ENCODE data around the gene MYT1. TPM values are rescaled to one million over a fixed set of nuclear protein-coding genes. Genes with fewer than 3 reads are reported as not detected.

Gene MYT1
- total RNA-seq, 3 donors from 2014 or later (not counting 1 experiment from before 2014, with no cell fraction given): not detected

GRCh38 chr20:64255361-64256281 lies 91.4 kb downstream of the MYT1 start, which contains the start of gene PCMTD2:
PCMTD2 (plus strand) TSS chr20:64255748; CDS start chr20:64259966, 4,218 bp downstream.
- peak; percentile 87 to 89 (median 88) for ATAC-seq
- H3K4me3 ChIP-seq (ENCODE audit: low read length): peak within 1 kb of the TSS; percentile 75

DNA sequence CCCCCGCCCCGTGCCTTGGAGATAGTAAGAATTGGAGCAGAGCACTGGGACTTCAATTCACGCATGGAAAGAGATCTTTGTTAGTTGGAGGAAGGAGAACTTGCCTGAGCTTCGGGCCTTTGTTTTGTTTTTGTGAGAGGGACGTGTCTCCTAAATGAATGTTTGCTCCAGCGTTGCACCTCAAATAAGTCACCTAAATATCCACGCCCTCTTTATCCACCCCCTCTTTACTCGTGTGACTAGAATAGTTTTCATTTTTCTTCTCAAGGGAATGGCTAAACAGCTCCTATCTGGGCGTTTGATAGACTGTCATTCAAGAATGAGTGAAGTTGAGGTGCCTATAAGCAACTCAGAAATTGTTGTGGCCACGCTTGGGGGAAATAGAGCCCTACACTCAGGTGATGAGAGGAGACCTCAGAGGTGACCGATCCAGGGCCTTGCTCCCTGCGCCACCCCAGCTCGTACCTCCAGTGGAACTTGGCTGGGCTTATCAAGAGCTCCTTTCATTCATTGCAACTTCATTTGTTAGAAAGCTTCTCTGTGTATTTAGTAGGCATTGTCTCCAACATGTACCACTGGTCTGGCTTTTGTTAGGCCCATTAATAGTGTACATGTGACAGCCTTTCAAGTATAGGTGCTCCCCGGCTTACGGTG lies 92.2 kb downstream of the MYT1 start:
- DNase-seq: peak in 1 of 2 donors; percentile 34
- peak overlapping the region; percentile 75 for H3K4me3 ChIP-seq (ENCODE audit: low read length)
- no peaks in the 10 kb centered on the region for H3K27me3 ChIP-seq (ENCODE audit: control insufficient read depth, insufficient read depth, low read length)
- ATAC-seq: no peak
- peaks cover 3% of the 10 kb centered on the region for H3K36me3 ChIP-seq (ENCODE audit: control insufficient read depth, insufficient read depth, low read length)
- Mint-ChIP-seq H3K4me1 (peaks cover 58 to 59% of the 10 kb centered on the region in 2 donors), H3K4me3 (peak overlapping the region; percentile 95), H3K27ac (peak overlapping the region; percentile 87 to 96), H3K27me3 (ENCODE audit: low read depth in 2 of 2) (peaks cover 2 to 13% of the 10 kb centered on the region in 2 donors), H3K9me3 (no peaks in the 10 kb centered on the region), H3K36me3 (no peaks in the 10 kb centered on the region)
- H3K4me1 ChIP-seq (ENCODE audit: control insufficient read depth, insufficient read depth, low read length): peaks cover 26% of the 10 kb centered on the region
- no peak for TF ChIP-seq CTCF (IDR thresholded peaks at IDR 0.05)
- no peaks in the 10 kb centered on the region for H3K9me3 ChIP-seq (ENCODE audit: control insufficient read depth, insufficient read depth, low read length)
- WGBS (ENCODE audit: insufficient coverage): 45% methylated on average over 10 of the region's 15 CpGs
- peak overlapping the region; percentile 54 for H3K27ac ChIP-seq (ENCODE audit: low read length)
- intact Hi-C loops (cut with micrococcal nuclease): no loop called here

More at GRCh38 chr20:64255361-64256281, 91.4 kb downstream of the MYT1 start, which contains the start of gene PCMTD2:
- Histone ChIP-seq H3K27me3 (ENCODE audit: control insufficient read depth, insufficient read depth, low read length) (no peaks in the 10 kb centered on the region), H3K27ac (ENCODE audit: low read length) (peak within 1 kb of the TSS; percentile 57), H3K9me3 (ENCODE audit: control insufficient read depth, insufficient read depth, low read length) (no peaks in the 10 kb centered on the region), H3K36me3 (ENCODE audit: control insufficient read depth, insufficient read depth, low read length) (peaks cover 3% of the 10 kb centered on the region), H3K4me1 (ENCODE audit: control insufficient read depth, insufficient read depth, low read length) (peaks cover 21% of the 10 kb centered on the region)
- Mint-ChIP-seq H3K36me3 (no peaks in the 10 kb centered on the region), H3K27ac (peak within 1 kb of the TSS; percentile 87 to 96), H3K9me3 (no peaks in the 10 kb centered on the region), H3K27me3 (ENCODE audit: low read depth in 2 of 2) (peaks cover 4 to 21% of the 10 kb centered on the region in 2 donors), H3K4me1 (peaks cover 50 to 51% of the 10 kb centered on the region in 2 donors), H3K4me3 (peak within 1 kb of the TSS; percentile 95)
- peak; percentile 86 to 91 for DNase-seq
- under 1% methylated on average over 96 of the region's 96 CpGs for WGBS (ENCODE audit: insufficient coverage)
- TF ChIP-seq CTCF (IDR thresholded peaks at IDR 0.05): no peak
- intact Hi-C loops (cut with micrococcal nuclease): no loop called here

GRCh38 chr20:64257107-64257757 lies 93.0 kb downstream of the MYT1 start:
- H3K9me3 ChIP-seq (ENCODE audit: control insufficient read depth, insufficient read depth, low read length): no peaks in the 10 kb centered on the region
- H3K36me3 ChIP-seq (ENCODE audit: control insufficient read depth, insufficient read depth, low read length): peaks cover 3% of the 10 kb centered on the region
- H3K27me3 ChIP-seq (ENCODE audit: control insufficient read depth, insufficient read depth, low read length): no peaks in the 10 kb centered on the region
- no peak overlapping the region for H3K4me3 ChIP-seq (ENCODE audit: low read length)
- Mint-ChIP-seq H3K4me3 (peak overlapping the region; percentile 95), H3K4me1 (peaks cover 60 to 61% of the 10 kb centered on the region in 2 donors), H3K9me3 (no peaks in the 10 kb centered on the region), H3K27ac (peak overlapping the region; percentile 87 to 96), H3K36me3 (no peaks in the 10 kb centered on the region), H3K27me3 (ENCODE audit: low read depth in 2 of 2) (peaks cover 0 to 4% of the 10 kb centered on the region in 2 donors)
- ATAC-seq (no peak), DNase-seq (no peak)
- TF ChIP-seq CTCF (IDR thresholded peaks at IDR 0.05): no peak
- H3K4me1 ChIP-seq (ENCODE audit: control insufficient read depth, insufficient read depth, low read length): peaks cover 26% of the 10 kb centered on the region
- no peak overlapping the region for H3K27ac ChIP-seq (ENCODE audit: low read length)
- WGBS (ENCODE audit: insufficient coverage): 91% methylated on average over 11 of the region's 13 CpGs
- intact Hi-C loops (cut with micrococcal nuclease): no loop called here
